ENCODE results near the gene RFX3.

RFX3 gene

DNA sequence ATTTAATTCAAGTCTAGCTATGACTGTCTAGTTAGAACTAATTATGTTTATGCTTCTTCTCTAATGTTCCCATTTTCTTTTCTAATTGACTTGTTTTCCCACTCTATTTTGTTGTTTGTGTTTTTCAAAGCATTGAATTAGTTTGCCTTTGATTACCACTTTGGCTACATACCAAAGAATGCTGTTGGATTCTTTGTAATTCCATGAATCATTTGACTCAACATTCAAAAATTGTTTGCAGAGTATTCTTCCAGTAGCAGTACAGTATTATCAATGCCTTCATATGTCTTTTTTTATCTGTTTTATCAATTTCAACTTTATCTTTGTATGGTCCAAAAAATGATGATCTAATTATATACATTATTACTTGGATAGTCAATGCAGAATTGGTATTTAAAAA is 288.7 kb downstream of the RFX3 start:
- H3K27me3 ChIP-seq (ENCODE audit: insufficient read depth, low read length): no peaks in the 10 kb centered on the region
- H3K79me2 ChIP-seq (ENCODE audit: insufficient read depth, low read length): no peaks in the 10 kb centered on the region
- no peaks in the 10 kb centered on the region for H3K36me3 ChIP-seq (ENCODE audit: insufficient read depth, low read length)
- H3K9ac ChIP-seq (ENCODE audit: low read length): no peak overlapping the region
- H3K4me3 ChIP-seq (ENCODE audit: low read depth, low read length, poor library complexity, severe bottlenecking): no peak overlapping the region
- no peaks in the 10 kb centered on the region for H3K9me2 ChIP-seq (ENCODE audit: low read depth, low read length)
- no peaks in the 10 kb centered on the region for H3K9me3 ChIP-seq (ENCODE audit: low read length)
- no peaks in the 10 kb centered on the region for H3F3A ChIP-seq (ENCODE audit: insufficient read depth, low read length)
- no peak overlapping the region for H3K27ac ChIP-seq (ENCODE audit: low read depth, low read length, poor library complexity, severe bottlenecking)
- H3K4me2 ChIP-seq (ENCODE audit: low read length): no peak overlapping the region
- TF ChIP-seq, protein P1, sequence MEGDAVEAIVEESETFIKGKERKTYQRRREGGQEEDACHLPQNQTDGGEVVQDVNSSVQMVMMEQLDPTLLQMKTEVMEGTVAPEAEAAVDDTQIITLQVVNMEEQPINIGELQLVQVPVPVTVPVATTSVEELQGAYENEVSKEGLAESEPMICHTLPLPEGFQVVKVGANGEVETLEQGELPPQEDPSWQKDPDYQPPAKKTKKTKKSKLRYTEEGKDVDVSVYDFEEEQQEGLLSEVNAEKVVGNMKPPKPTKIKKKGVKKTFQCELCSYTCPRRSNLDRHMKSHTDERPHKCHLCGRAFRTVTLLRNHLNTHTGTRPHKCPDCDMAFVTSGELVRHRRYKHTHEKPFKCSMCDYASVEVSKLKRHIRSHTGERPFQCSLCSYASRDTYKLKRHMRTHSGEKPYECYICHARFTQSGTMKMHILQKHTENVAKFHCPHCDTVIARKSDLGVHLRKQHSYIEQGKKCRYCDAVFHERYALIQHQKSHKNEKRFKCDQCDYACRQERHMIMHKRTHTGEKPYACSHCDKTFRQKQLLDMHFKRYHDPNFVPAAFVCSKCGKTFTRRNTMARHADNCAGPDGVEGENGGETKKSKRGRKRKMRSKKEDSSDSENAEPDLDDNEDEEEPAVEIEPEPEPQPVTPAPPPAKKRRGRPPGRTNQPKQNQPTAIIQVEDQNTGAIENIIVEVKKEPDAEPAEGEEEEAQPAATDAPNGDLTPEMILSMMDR (IDR thresholded peaks at IDR 0.05; ENCODE audit: low read length): no peak
- no peak for TF ChIP-seq EZH2 (IDR thresholded peaks at IDR 0.05; ENCODE audit: borderline replicate concordance, low read length)
- no peaks in the 10 kb centered on the region for H4K20me1 ChIP-seq (ENCODE audit: insufficient read depth, low read length)
- H3K4me1 ChIP-seq (ENCODE audit: insufficient read depth, low read length, severe bottlenecking): peaks cover 7% of the 10 kb centered on the region
- H2AFZ ChIP-seq (ENCODE audit: low read length): no peak overlapping the region

DNA sequence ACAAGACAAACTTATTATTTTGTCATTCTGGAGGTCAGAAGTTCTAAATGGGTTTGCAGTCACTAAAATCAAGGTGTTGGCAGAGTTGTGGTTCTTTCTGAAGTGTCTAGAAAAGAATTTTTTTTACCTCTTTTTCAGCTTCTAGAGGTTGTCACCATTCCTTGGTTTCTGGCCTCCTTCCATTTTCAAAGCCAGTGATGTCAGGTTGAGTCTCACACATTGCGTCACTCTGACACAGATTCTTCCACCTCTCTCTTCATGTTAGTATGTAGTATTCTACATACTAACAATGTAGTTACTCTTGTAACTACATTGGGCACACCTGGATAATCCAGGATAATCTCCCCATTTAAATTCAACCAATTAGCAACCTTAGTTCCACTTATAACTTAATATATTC is 290.3 kb downstream of the RFX3 start:
- Histone ChIP-seq H3K4me2 (ENCODE audit: low read length) (no peak overlapping the region), H3K79me2 (ENCODE audit: insufficient read depth, low read length) (no peaks in the 10 kb centered on the region), H2AFZ (ENCODE audit: low read length) (no peak overlapping the region), H3F3A (ENCODE audit: insufficient read depth, low read length) (no peaks in the 10 kb centered on the region), H3K36me3 (ENCODE audit: insufficient read depth, low read length) (no peaks in the 10 kb centered on the region), H3K27me3 (ENCODE audit: insufficient read depth, low read length) (no peaks in the 10 kb centered on the region), H4K20me1 (ENCODE audit: insufficient read depth, low read length) (no peaks in the 10 kb centered on the region), H3K9ac (ENCODE audit: low read length) (no peak overlapping the region), H3K4me3 (ENCODE audit: low read depth, low read length, poor library complexity, severe bottlenecking) (no peak overlapping the region), H3K27ac (ENCODE audit: low read depth, low read length, poor library complexity, severe bottlenecking) (no peak overlapping the region), H3K4me1 (ENCODE audit: insufficient read depth, low read length, severe bottlenecking) (peaks cover 8% of the 10 kb centered on the region), H3K9me3 (ENCODE audit: low read length) (no peaks in the 10 kb centered on the region), H3K9me2 (ENCODE audit: low read depth, low read length) (no peaks in the 10 kb centered on the region)
- TF ChIP-seq, protein P1 (IDR thresholded peaks at IDR 0.05; ENCODE audit: low read length): no peak
- TF ChIP-seq EZH2 (IDR thresholded peaks at IDR 0.05; ENCODE audit: borderline replicate concordance, low read length): no peak

DNA sequence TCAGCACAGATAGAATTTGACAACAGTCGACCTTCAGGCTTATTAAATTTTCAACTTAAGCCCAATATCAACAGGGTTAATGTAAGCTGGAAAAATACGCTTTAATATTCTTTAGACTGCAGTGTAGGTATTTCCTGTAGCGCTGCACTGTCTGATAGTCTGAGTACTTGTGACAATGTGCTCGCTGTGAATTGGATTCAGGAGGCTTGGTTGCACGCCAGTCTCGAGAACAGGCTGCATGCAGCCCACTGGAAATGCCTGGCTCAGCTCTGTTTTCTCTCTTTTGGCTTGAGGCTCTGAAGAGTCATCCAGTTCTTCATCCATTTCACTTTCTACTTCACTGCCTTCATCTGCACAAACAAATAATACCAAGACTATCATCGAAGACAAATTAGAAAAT is 300.9 kb downstream of the RFX3 start:
- H2AFZ ChIP-seq (ENCODE audit: low read length): no peak overlapping the region
- no peak for TF ChIP-seq EZH2 (IDR thresholded peaks at IDR 0.05; ENCODE audit: borderline replicate concordance, low read length)
- TF ChIP-seq, protein P1 (IDR thresholded peaks at IDR 0.05; ENCODE audit: low read length): no peak
- H3K9me3 ChIP-seq (ENCODE audit: low read length): no peaks in the 10 kb centered on the region
- H3K4me2 ChIP-seq (ENCODE audit: low read length): no peak overlapping the region
- no peaks in the 10 kb centered on the region for H3K4me1 ChIP-seq (ENCODE audit: insufficient read depth, low read length, severe bottlenecking)
- H3K4me3 ChIP-seq (ENCODE audit: low read depth, low read length, poor library complexity, severe bottlenecking): no peak overlapping the region
- no peaks in the 10 kb centered on the region for H3F3A ChIP-seq (ENCODE audit: insufficient read depth, low read length)
- H3K27me3 ChIP-seq (ENCODE audit: insufficient read depth, low read length): no peaks in the 10 kb centered on the region
- H3K79me2 ChIP-seq (ENCODE audit: insufficient read depth, low read length): no peaks in the 10 kb centered on the region
- H3K9ac ChIP-seq (ENCODE audit: low read length): no peak overlapping the region
- H4K20me1 ChIP-seq (ENCODE audit: insufficient read depth, low read length): no peaks in the 10 kb centered on the region
- no peak overlapping the region for H3K27ac ChIP-seq (ENCODE audit: low read depth, low read length, poor library complexity, severe bottlenecking)
- H3K9me2 ChIP-seq (ENCODE audit: low read depth, low read length): no peaks in the 10 kb centered on the region
- peaks cover 5% of the 10 kb centered on the region for H3K36me3 ChIP-seq (ENCODE audit: insufficient read depth, low read length)

Data from OCI-LY1 (cell line).